HCT116 (cell line): Measurements from ENCODE around the gene WSB1. TPM values are rescaled to one million over a fixed set of nuclear protein-coding genes. Genes with fewer than 3 reads are reported as not detected.
"Not testable (repeated sequence)": the region's sequence is repeated elsewhere in the genome, so short reads cannot be mapped to it uniquely, and the experiment has no call there.

Experiments
- ATAC-seq: fragments of 200-7000 bp; cut with Tn5 transposase; 2 replicates; pipeline ENCODE4 v1.9.1; 2020; ENCODE audit warnings: mild to moderate bottlenecking, moderate library complexity
- BruUV-seq: library from RNA; stranded (reverse); fragments of 400-500 nt; replicated peaks from 2 replicates; lab custom pipeline; 2021; lab: Mats Ljungman, UMichigan
- CTCF ChIA-PET: fragments of 300-600 bp; sonication (Branson Sonifier 250); formaldehyde crosslinking; loops from one replicate; lab custom pipeline; 2021; ENCODE audit warnings: antibody characterized with exemption; lab: Charles Lee
- POLR2A ChIA-PET: fragments of 300-600, 350-600 bp; sonication (Branson Sonifier 250); formaldehyde crosslinking; loops from one replicate; lab custom pipeline; 2021; ENCODE audit warnings: antibody characterized with exemption; lab: Charles Lee
- RAD21 ChIA-PET, 2 experiments: fragments of 300-600 bp; sonication (Branson Sonifier 250); formaldehyde crosslinking; loops; one replicate each; lab custom pipeline; 2023; ENCODE audit warnings: low total read pairs in 2 of 2; ENCODE audit not compliant: uncharacterized antibody in 2 of 2, unreplicated experiment in 2 of 2, low non-redundant PET in 1 of 2; lab: Charles Lee
- DNase-seq: peaks from one replicate; pipeline ENCODE4 v3.0.0-alpha.2; 2010; ENCODE audit warnings: low read depth, low spot score
- H2AFZ ChIP-seq: fragments of 200-600 bp; shearing (Covaris generic), sonication (generic); 2 replicates; pipeline ENCODE4 v1.6.1; 2017; ENCODE audit warnings: low read depth, mixed run types, mixed read lengths, antibody characterized with exemption, low read length; ENCODE audit not compliant: poor library complexity, severe bottlenecking
- H3K27ac ChIP-seq: 2 replicates; pipeline ENCODE4 v1.5.1; 2012; ENCODE audit warnings: low read depth, low read length
- H3K27me3 ChIP-seq: fragments of 200-600 bp; sonication (generic); 2 replicates; pipeline ENCODE4 v1.6.1; 2016; ENCODE audit warnings: mixed run types, low read length, mixed read lengths; ENCODE audit not compliant: insufficient read depth
- H3K36me3 ChIP-seq, 2 experiments: fragments of 200-500 bp in 1 of 2; fragments of 200-600 bp in 1 of 2; sonication (Bioruptor generic) in 1 of 2; sonication (generic) in 1 of 2; 2 replicates each; pipeline versions ENCODE4 v1.5.1 to v1.6.1; 2014 to 2016; ENCODE audit warnings: low read length in 2 of 2, inconsistent platforms in 1 of 2, mixed read lengths in 1 of 2, mixed run types in 1 of 2; ENCODE audit not compliant: insufficient read depth in 2 of 2, control insufficient read depth in 1 of 2
- H3K4me1 ChIP-seq, 2 experiments: fragments of 200-600 bp in 1 of 2; sonication (generic) in 1 of 2; 2 replicates each; pipeline versions ENCODE4 v1.5.1 to v1.6.1; 2012 to 2017; ENCODE audit warnings: low read length in 2 of 2, inconsistent platforms in 1 of 2, mild to moderate bottlenecking in 1 of 2, mixed read lengths in 1 of 2, mixed run types in 1 of 2, moderate library complexity in 1 of 2; ENCODE audit not compliant: insufficient read depth in 2 of 2, control insufficient read depth in 1 of 2
- H3K4me2 ChIP-seq: fragments of 200-600 bp; sonication (generic); 2 replicates; pipeline ENCODE4 v1.6.1; 2017; ENCODE audit warnings: mixed run types, low read length, mixed read lengths
- H3K4me3 ChIP-seq, 2 experiments: fragments of 200-600 bp in 1 of 2; sonication (generic) in 1 of 2; replicated peaks in 1 of 2; 2 replicates each; pipeline ENCODE4 v1.5.1; 2011 to 2016; ENCODE audit warnings: low read length in 2 of 2, control low read depth in 1 of 2, low read depth in 1 of 2, mild to moderate bottlenecking in 1 of 2, mixed read lengths in 1 of 2, mixed run types in 1 of 2
- H3K79me2 ChIP-seq: fragments of 200-600 bp; sonication (generic); 2 replicates; pipeline ENCODE4 v1.6.1; 2017; ENCODE audit warnings: mild to moderate bottlenecking, mixed run types, low read length, moderate library complexity, mixed read lengths; ENCODE audit not compliant: insufficient read depth
- H3K9ac ChIP-seq: fragments of 200-600 bp; sonication (generic); 2 replicates; pipeline ENCODE4 v1.6.1; 2016; ENCODE audit warnings: low read length, mixed read lengths
- H3K9me2 ChIP-seq: fragments of 200-600 bp; sonication (generic), shearing (Covaris generic); 2 replicates; pipeline ENCODE4 v1.6.1; 2017; ENCODE audit warnings: mixed run types, mild to moderate bottlenecking, moderate library complexity; ENCODE audit not compliant: insufficient read depth
- H3K9me3 ChIP-seq, 2 experiments: fragments of 200-500 bp in 1 of 2; fragments of 200-600 bp in 1 of 2; sonication (Bioruptor generic) in 1 of 2; sonication (generic) in 1 of 2; 2 replicates each; pipeline ENCODE4 v1.6.1; 2014 to 2017; ENCODE audit warnings: low read length in 2 of 2, mixed read lengths in 2 of 2, inconsistent platforms in 1 of 2, low read depth in 1 of 2, mild to moderate bottlenecking in 1 of 2, mixed run types in 1 of 2, moderate library complexity in 1 of 2; ENCODE audit not compliant: control insufficient read depth in 1 of 2, insufficient read depth in 1 of 2
- H4K20me1 ChIP-seq: fragments of 200-600 bp; sonication (generic), shearing (Covaris generic); 2 replicates; pipeline ENCODE4 v1.6.1; 2017; ENCODE audit warnings: mixed run types, mild to moderate bottlenecking, moderate library complexity; ENCODE audit not compliant: insufficient read depth
- CBX3 ChIP-seq: IDR thresholded peaks from 2 replicates; pipeline ENCODE4 v1.6.1; 2012; ENCODE audit warnings: low read depth
- CEBPB ChIP-seq: IDR thresholded peaks from 2 replicates; pipeline ENCODE4 v1.6.1; 2012; ENCODE audit warnings: low read depth
- CTCF ChIP-seq, 3 experiments: fragments of 200-600 bp in 1 of 3; sonication (generic) in 1 of 3; IDR thresholded peaks in 2 of 3; conservative IDR thresholded peaks in 1 of 3; 2 replicates each; pipeline ENCODE4 v1.5.1; 2012 to 2017; ENCODE audit warnings: low read depth in 2 of 3, low read length in 2 of 3, antibody characterized with exemption in 1 of 3, borderline replicate concordance in 1 of 3, control low read depth in 1 of 3, mild to moderate bottlenecking in 1 of 3, mixed read lengths in 1 of 3, mixed run types in 1 of 3, moderate library complexity in 1 of 3; ENCODE audit not compliant: insufficient read depth in 1 of 3
- EGR1 ChIP-seq: IDR thresholded peaks from 2 replicates; pipeline ENCODE4 v1.6.1; 2012; ENCODE audit warnings: low read depth
- ELF1 ChIP-seq: IDR thresholded peaks from 2 replicates; pipeline ENCODE4 v1.6.1; 2012; ENCODE audit warnings: low read depth, borderline replicate concordance
- EZH2 ChIP-seq: fragments of 200-600 bp; sonication (generic); IDR thresholded peaks from 2 replicates; pipeline ENCODE4 v1.6.1; 2017; ENCODE audit warnings: antibody characterized with exemption, mixed run types
- MAX ChIP-seq: IDR thresholded peaks from 2 replicates; pipeline ENCODE4 v1.6.1; 2012
- POLR2A ChIP-seq: IDR thresholded peaks from 2 replicates; pipeline ENCODE4 v1.7.0; 2011; ENCODE audit warnings: borderline replicate concordance; ENCODE audit not compliant: insufficient read depth, insufficient read length; ENCODE audit errors: extremely low read depth
- POLR2AphosphoS5 ChIP-seq: IDR thresholded peaks from 2 replicates; pipeline ENCODE4 v1.6.1; 2011; ENCODE audit warnings: mild to moderate bottlenecking, low read depth, low read length, moderate library complexity
- RAD21 ChIP-seq: IDR thresholded peaks from 2 replicates; pipeline ENCODE4 v1.6.1; 2012; ENCODE audit warnings: low read depth, mild to moderate bottlenecking
- REST ChIP-seq: IDR thresholded peaks from 2 replicates; pipeline ENCODE4 v1.6.1; 2012; ENCODE audit warnings: low read depth
- SIN3A ChIP-seq: IDR thresholded peaks from 2 replicates; pipeline ENCODE4 v1.6.1; 2012; ENCODE audit warnings: low read depth
- SP1 ChIP-seq: IDR thresholded peaks from 2 replicates; pipeline ENCODE4 v1.6.1; 2012; ENCODE audit warnings: low read depth
- YY1 ChIP-seq: IDR thresholded peaks from 2 replicates; pipeline ENCODE4 v1.6.1; 2011; ENCODE audit warnings: low read length, low read depth, moderate library complexity, mild to moderate bottlenecking; ENCODE audit not compliant: insufficient replicate concordance; ENCODE audit errors: extremely low read depth
- ZNF274 ChIP-seq: fragments of 200-500 bp; sonication (Bioruptor generic); IDR thresholded peaks from 2 replicates; pipeline ENCODE4 v1.6.1; 2014; ENCODE audit warnings: mild to moderate bottlenecking, low read depth, low read length, inconsistent platforms
- intact Hi-C: fragments of 100-400 bp; cut with micrococcal nuclease; formaldehyde crosslinking; loops from 2 replicates; pipeline ENCODE4 v1.10.0; 2022
- total RNA-seq: library from RNA; stranded (reverse); gene quantifications from one replicate; pipeline ENCODE4 v1.2.1, GENCODE V29; 2021; ENCODE audit not compliant: unreplicated experiment

Gene WSB1
- total RNA-seq, 1 experiment from 2014 or later: 88.0 TPM

- intact Hi-C loops: loop anchor here (5.0 kb wide), 2 partner anchors 44 to 404 kb away; partner anchors contain the start of gene WSB1
- POLR2A ChIA-PET: no interaction called here
- Histone ChIP-seq H3K4me2 (no peak overlapping the region), H3K9me2 (no peaks in the 10 kb centered on the region), H3K36me3 (no peaks in the 10 kb centered on the region), H4K20me1 (no peaks in the 10 kb centered on the region), H3K4me3 (no peak overlapping the region), H3K79me2 (no peaks in the 10 kb centered on the region), H3K9me3 (no peaks in the 10 kb centered on the region), H3K27ac (no peak overlapping the region), H3K4me1 (peaks cover 3 to 20% of the 10 kb centered on the region in 2 experiments; a peak in 3 of 4 replicates), H3K9ac (no peak overlapping the region), H3K27me3 (no peaks in the 10 kb centered on the region), H2AFZ (no peak overlapping the region)
- no peak for TF ChIP-seq MAX
- no peak for TF ChIP-seq REST
- no peak for TF ChIP-seq CTCF (IDR thresholded peaks at IDR 0.05 in 2 of 3, conservative IDR thresholded peaks at IDR 0.05 in 1 of 3; ENCODE audit: borderline replicate concordance in 1 of 3, insufficient read depth in 1 of 3, low read depth in 2 of 3, low read length in 2 of 3)
- no peak for TF ChIP-seq EZH2
- no peak for TF ChIP-seq CBX3
- TF ChIP-seq POLR2AphosphoS5: no peak
- no peak for TF ChIP-seq RAD21
- TF ChIP-seq EGR1: no peak
- TF ChIP-seq ZNF274: no peak
- TF ChIP-seq POLR2A: no peak
- TF ChIP-seq SP1: no peak
- no peak for TF ChIP-seq SIN3A
- TF ChIP-seq CEBPB: no peak
- no peak for TF ChIP-seq YY1
- TF ChIP-seq ELF1: no peak
- DNase-seq (no peak), ATAC-seq (no peak)
- no TSS peak for BruUV-seq
- RAD21 ChIA-PET: no interaction called here
- CTCF ChIA-PET: no interaction called here
Observed at GRCh38 chr17:27247958-27248342, 46.0 kb upstream of the WSB1 start.

GRCh38 chr17:27250791-27251190 lies 43.1 kb upstream of the WSB1 start:
- H3K36me3 ChIP-seq, H3K9ac ChIP-seq, H3K9me2 ChIP-seq, H3K4me1 ChIP-seq, ATAC-seq, POLR2A ChIA-PET, H2AFZ ChIP-seq, H3K4me2 ChIP-seq, H3K9me3 ChIP-seq, DNase-seq, CTCF ChIA-PET, H3K4me3 ChIP-seq, intact Hi-C loops, H3K79me2 ChIP-seq, H3K27me3 ChIP-seq, H4K20me1 ChIP-seq, BruUV-seq, H3K27ac ChIP-seq, RAD21 ChIA-PET: not testable (repeated sequence)
